HEK293 (cell line): ENCODE data around the gene RTN1.

Experiments
- CTCF ChIP-seq: fragments of 450-650 bp; formaldehyde crosslinking; IDR thresholded peaks from 2 replicates; pipeline ENCODE4 v1.5.1; 2016; ENCODE audit warnings: missing biosample characterization, missing genetic modification characterization
- KLF7 ChIP-seq: fragments of 450-650 bp; formaldehyde crosslinking; IDR thresholded peaks from 2 replicates; pipeline ENCODE4 v1.5.1; 2016; ENCODE audit warnings: missing biosample characterization, missing genetic modification characterization, borderline replicate concordance
- PATZ1 ChIP-seq: fragments of 450-650 bp; formaldehyde crosslinking; IDR thresholded peaks from 2 replicates; pipeline ENCODE4 v1.5.1; 2016; ENCODE audit warnings: missing biosample characterization, missing genetic modification characterization
- PRDM6 ChIP-seq: fragments of 450-650 bp; formaldehyde crosslinking; IDR thresholded peaks from 2 replicates; pipeline ENCODE4 v1.5.1; 2017; ENCODE audit warnings: missing biosample characterization, missing genetic modification characterization
- ZFP37 ChIP-seq: fragments of 450-650 bp; formaldehyde crosslinking; IDR thresholded peaks from 2 replicates; pipeline ENCODE4 v1.5.1; 2016; ENCODE audit warnings: missing biosample characterization, missing genetic modification characterization
- ZNF157 ChIP-seq: fragments of 450-650 bp; formaldehyde crosslinking; IDR thresholded peaks from 2 replicates; pipeline ENCODE4 v1.5.1; 2016; ENCODE audit warnings: missing biosample characterization, missing genetic modification characterization
- ZNF366 ChIP-seq: fragments of 450-650 bp; formaldehyde crosslinking; conservative IDR thresholded peaks from 2 replicates; pipeline ENCODE4 v1.5.1; 2016; ENCODE audit warnings: missing biosample characterization, missing genetic modification characterization
- ZNF391 ChIP-seq: fragments of 450-650 bp; formaldehyde crosslinking; IDR thresholded peaks from 2 replicates; pipeline ENCODE4 v1.5.1; 2016; ENCODE audit warnings: low read depth, missing biosample characterization, missing genetic modification characterization, borderline replicate concordance
- ZNF394 ChIP-seq: fragments of 450-650 bp; formaldehyde crosslinking; IDR thresholded peaks from 2 replicates; pipeline ENCODE4 v1.5.1; 2016; ENCODE audit warnings: missing biosample characterization, missing genetic modification characterization, mild to moderate bottlenecking, moderate library complexity, borderline replicate concordance
- ZNF423 ChIP-seq: fragments of 450-650 bp; formaldehyde crosslinking; IDR thresholded peaks from 2 replicates; pipeline ENCODE4 v1.5.1; 2016; ENCODE audit warnings: missing biosample characterization, missing genetic modification characterization
- ZNF501 ChIP-seq: fragments of 450-650 bp; formaldehyde crosslinking; IDR thresholded peaks from 2 replicates; pipeline ENCODE4 v1.5.1; 2016; ENCODE audit warnings: missing biosample characterization, missing genetic modification characterization
- ZNF510 ChIP-seq: fragments of 450-650 bp; formaldehyde crosslinking; IDR thresholded peaks from 2 replicates; pipeline ENCODE4 v1.5.1; 2018; ENCODE audit warnings: mild to moderate bottlenecking, missing genetic modification characterization, missing biosample characterization; ENCODE audit not compliant: insufficient replicate concordance
- ZNF514 ChIP-seq: fragments of 450-650 bp; formaldehyde crosslinking; IDR thresholded peaks from 2 replicates; pipeline ENCODE4 v1.5.1; 2016; ENCODE audit warnings: missing biosample characterization, missing genetic modification characterization
- ZNF530 ChIP-seq: fragments of 450-650 bp; formaldehyde crosslinking; IDR thresholded peaks from 2 replicates; pipeline ENCODE4 v1.5.1; 2016; ENCODE audit warnings: low read depth, missing biosample characterization, missing genetic modification characterization
- ZNF580 ChIP-seq: fragments of 450-650 bp; formaldehyde crosslinking; IDR thresholded peaks from 2 replicates; pipeline ENCODE4 v1.5.1; 2016; ENCODE audit warnings: missing biosample characterization, missing genetic modification characterization
- ZNF585B ChIP-seq: fragments of 450-650 bp; formaldehyde crosslinking; IDR thresholded peaks from 2 replicates; pipeline ENCODE4 v1.5.1; 2016; ENCODE audit warnings: missing biosample characterization, missing genetic modification characterization
- ZNF843 ChIP-seq: fragments of 450-650 bp; formaldehyde crosslinking; IDR thresholded peaks from 2 replicates; pipeline ENCODE4 v1.5.1; 2016; ENCODE audit warnings: missing biosample characterization, missing genetic modification characterization
- ZSCAN23 ChIP-seq: fragments of 450-650 bp; formaldehyde crosslinking; IDR thresholded peaks from 2 replicates; pipeline ENCODE4 v1.5.1; 2016; ENCODE audit warnings: missing biosample characterization, missing genetic modification characterization
- TF ChIP-seq, protein P1 (sequence below): fragments of 450-650 bp; formaldehyde crosslinking; IDR thresholded peaks from 2 replicates; pipeline ENCODE4 v1.5.1; 2016; ENCODE audit warnings: missing biosample characterization, missing genetic modification characterization
- TF ChIP-seq, protein P2 (sequence below): fragments of 450-650 bp; formaldehyde crosslinking; IDR thresholded peaks from 2 replicates; pipeline ENCODE4 v1.5.1; 2016; ENCODE audit warnings: missing biosample characterization, missing genetic modification characterization
- TF ChIP-seq, protein P3 (sequence below): fragments of 450-650 bp; formaldehyde crosslinking; IDR thresholded peaks from 2 replicates; pipeline ENCODE4 v1.5.1; 2016; ENCODE audit warnings: missing biosample characterization, missing genetic modification characterization, borderline replicate concordance
- TF ChIP-seq, protein P4 (sequence below): fragments of 450-650 bp; formaldehyde crosslinking; IDR thresholded peaks from 2 replicates; pipeline ENCODE4 v1.5.0; 2017; ENCODE audit warnings: missing biosample characterization, missing genetic modification characterization, borderline replicate concordance

RTN1 gene

GRCh38 chr14:59576332-59577294 is 294.0 kb downstream of the RTN1 start, which contains the start of gene CCDC175 (continued):
- TF ChIP-seq, protein P1, sequence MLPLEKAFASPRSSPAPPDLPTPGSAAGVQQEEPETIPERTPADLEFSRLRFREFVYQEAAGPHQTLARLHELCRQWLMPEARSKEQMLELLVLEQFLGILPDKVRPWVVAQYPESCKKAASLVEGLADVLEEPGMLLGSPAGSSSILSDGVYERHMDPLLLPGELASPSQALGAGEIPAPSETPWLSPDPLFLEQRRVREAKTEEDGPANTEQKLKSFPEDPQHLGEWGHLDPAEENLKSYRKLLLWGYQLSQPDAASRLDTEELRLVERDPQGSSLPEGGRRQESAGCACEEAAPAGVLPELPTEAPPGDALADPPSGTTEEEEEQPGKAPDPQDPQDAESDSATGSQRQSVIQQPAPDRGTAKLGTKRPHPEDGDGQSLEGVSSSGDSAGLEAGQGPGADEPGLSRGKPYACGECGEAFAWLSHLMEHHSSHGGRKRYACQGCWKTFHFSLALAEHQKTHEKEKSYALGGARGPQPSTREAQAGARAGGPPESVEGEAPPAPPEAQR (tag by site-specific recombination) = no peak
- TF ChIP-seq ZNF391 (tag by site-specific recombination) (no peak), ZNF157 (tag by site-specific recombination) (no peak), PRDM6 (tag by site-specific recombination) (no peak), ZNF423 (tag by site-specific recombination) (0 out of 2 replicates have a peak, but pooled peaks have one; percentile 20), ZFP37 (tag by site-specific recombination) (peak; percentile 74; the same call in 1 of the 2 replicates), ZNF501 (tag by site-specific recombination) (0 out of 2 replicates have a peak, but pooled peaks have one; percentile 38), KLF7 (tag by site-specific recombination) (no peak), ZNF843 (tag by site-specific recombination) (0 out of 2 replicates have a peak, but pooled peaks have one; percentile 16), ZNF510 (tag by site-specific recombination) (no peak), ZSCAN23 (tag by site-specific recombination) (no peak), ZNF585B (tag by site-specific recombination) (no peak), ZNF514 (tag by site-specific recombination) (no peak), CTCF (peak; percentile 90), ZNF366 (tag by site-specific recombination) (no peak), ZNF394 (peak; percentile 58; the same call in 1 of the 2 replicates), ZNF530 (tag by site-specific recombination) (no peak), PATZ1 (peak; percentile 47), ZNF580 (tag by site-specific recombination) (no peak)
- TF ChIP-seq, protein P2, sequence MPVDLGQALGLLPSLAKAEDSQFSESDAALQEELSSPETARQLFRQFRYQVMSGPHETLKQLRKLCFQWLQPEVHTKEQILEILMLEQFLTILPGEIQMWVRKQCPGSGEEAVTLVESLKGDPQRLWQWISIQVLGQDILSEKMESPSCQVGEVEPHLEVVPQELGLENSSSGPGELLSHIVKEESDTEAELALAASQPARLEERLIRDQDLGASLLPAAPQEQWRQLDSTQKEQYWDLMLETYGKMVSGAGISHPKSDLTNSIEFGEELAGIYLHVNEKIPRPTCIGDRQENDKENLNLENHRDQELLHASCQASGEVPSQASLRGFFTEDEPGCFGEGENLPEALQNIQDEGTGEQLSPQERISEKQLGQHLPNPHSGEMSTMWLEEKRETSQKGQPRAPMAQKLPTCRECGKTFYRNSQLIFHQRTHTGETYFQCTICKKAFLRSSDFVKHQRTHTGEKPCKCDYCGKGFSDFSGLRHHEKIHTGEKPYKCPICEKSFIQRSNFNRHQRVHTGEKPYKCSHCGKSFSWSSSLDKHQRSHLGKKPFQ = no peak
- TF ChIP-seq, protein P3, sequence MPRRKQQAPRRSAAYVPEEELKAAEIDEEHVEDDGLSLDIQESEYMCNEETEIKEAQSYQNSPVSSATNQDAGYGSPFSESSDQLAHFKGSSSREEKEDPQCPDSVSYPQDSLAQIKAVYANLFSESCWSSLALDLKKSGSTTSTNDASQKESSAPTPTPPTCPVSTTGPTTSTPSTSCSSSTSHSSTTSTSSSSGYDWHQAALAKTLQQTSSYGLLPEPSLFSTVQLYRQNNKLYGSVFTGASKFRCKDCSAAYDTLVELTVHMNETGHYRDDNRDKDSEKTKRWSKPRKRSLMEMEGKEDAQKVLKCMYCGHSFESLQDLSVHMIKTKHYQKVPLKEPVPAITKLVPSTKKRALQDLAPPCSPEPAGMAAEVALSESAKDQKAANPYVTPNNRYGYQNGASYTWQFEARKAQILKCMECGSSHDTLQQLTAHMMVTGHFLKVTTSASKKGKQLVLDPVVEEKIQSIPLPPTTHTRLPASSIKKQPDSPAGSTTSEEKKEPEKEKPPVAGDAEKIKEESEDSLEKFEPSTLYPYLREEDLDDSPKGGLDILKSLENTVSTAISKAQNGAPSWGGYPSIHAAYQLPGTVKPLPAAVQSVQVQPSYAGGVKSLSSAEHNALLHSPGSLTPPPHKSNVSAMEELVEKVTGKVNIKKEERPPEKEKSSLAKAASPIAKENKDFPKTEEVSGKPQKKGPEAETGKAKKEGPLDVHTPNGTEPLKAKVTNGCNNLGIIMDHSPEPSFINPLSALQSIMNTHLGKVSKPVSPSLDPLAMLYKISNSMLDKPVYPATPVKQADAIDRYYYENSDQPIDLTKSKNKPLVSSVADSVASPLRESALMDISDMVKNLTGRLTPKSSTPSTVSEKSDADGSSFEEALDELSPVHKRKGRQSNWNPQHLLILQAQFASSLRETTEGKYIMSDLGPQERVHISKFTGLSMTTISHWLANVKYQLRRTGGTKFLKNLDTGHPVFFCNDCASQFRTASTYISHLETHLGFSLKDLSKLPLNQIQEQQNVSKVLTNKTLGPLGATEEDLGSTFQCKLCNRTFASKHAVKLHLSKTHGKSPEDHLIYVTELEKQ (tag by site-specific recombination) = no peak
- TF ChIP-seq, protein P4, sequence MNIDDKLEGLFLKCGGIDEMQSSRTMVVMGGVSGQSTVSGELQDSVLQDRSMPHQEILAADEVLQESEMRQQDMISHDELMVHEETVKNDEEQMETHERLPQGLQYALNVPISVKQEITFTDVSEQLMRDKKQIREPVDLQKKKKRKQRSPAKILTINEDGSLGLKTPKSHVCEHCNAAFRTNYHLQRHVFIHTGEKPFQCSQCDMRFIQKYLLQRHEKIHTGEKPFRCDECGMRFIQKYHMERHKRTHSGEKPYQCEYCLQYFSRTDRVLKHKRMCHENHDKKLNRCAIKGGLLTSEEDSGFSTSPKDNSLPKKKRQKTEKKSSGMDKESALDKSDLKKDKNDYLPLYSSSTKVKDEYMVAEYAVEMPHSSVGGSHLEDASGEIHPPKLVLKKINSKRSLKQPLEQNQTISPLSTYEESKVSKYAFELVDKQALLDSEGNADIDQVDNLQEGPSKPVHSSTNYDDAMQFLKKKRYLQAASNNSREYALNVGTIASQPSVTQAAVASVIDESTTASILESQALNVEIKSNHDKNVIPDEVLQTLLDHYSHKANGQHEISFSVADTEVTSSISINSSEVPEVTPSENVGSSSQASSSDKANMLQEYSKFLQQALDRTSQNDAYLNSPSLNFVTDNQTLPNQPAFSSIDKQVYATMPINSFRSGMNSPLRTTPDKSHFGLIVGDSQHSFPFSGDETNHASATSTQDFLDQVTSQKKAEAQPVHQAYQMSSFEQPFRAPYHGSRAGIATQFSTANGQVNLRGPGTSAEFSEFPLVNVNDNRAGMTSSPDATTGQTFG (tag by site-specific recombination) = no peak
